ENCODE results near the gene PFAS. TPM values are rescaled to one million over a fixed set of nuclear protein-coding genes. Genes with fewer than 3 reads are reported as not detected.

Gene PFAS
- total RNA-seq, 2 experiments from 2014 or later = 113 to 141 TPM

DNA sequence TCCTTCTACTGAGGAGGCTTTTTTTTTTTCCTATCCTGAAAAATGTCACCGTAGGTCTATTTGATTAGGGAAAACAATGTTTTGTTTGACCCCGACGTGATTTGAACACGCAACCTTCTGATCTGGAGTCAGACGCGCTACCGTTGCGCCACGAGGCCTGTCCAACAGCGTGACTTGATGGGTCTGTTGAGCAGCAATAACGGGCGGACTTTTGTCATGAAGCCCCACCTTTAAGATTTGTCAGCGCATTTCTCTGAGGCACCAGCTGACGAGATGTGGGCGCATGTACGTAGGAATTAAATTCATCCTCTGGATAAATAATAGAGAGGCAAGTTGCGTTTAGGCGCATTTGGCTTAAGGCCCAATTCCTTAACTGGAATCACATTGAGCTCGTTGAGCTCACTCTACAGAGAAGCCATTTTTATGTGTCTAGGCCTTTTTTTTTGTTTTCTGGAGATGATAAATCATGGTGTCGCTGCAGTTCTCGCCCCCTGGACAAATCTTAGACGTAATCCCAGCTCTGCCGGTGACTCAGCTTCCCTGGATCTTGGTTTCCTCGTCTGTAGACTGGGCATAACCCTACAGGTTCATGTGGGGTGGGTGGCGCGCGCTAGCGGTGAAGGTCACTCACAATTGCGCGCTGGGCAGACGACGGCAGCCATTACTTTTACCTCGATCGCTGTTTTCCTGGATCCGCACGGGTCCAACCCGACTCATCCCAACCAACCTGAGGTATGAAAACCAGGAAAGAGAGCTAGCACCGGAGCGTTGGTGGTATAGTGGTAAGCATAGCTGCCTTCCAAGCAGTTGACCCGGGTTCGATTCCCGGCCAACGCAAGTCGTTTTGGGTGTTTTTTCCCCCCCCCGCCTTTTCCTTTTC, 28.1 kb upstream of the PFAS start:
- DNase-seq = peak; percentile 92
- Mint-ChIP-seq H3K27ac (peak overlapping the region; percentile 98), H3K27me3 (no peaks in the 10 kb centered on the region), H3K36me3 (ENCODE audit: low read depth) (peaks cover 19% of the 10 kb centered on the region), H3K4me1 (peaks cover 37% of the 10 kb centered on the region), H3K4me3 (peak overlapping the region; percentile 98), H3K9me3 (ENCODE audit: low read depth) (no peaks in the 10 kb centered on the region)
- ChIA-PET POLR2A (interaction anchor here (0.6 to 4.7 kb wide), 14 partner anchors 10 to 338 kb away, joined by 3 to 45 read pairs (median 7); partner anchors contain the start of genes AURKB, BORCS6, CTC1 and PFAS), CTCF (interaction anchor here (0.7 to 5.4 kb wide), 18 partner anchors 9 to 607 kb away, joined by 3 to 48 read pairs (median 6); partner anchors contain the start of genes ALOXE3, AURKB, BORCS6 and CTC1)
- intact Hi-C loops (cut with DNase I, micrococcal nuclease) = loop anchor here (1.0 to 5.0 kb wide), 7 partner anchors 11 to 534 kb away; partner anchors contain the start of genes AURKB (in 1 of the 2), TP53 (in 1 of the 2) and WRAP53 (in 1 of the 2)
- peak; percentile 20 for ATAC-seq

- peak overlapping the region; percentile 98 for H3K4me3 Mint-ChIP-seq
- H3K27me3 Mint-ChIP-seq = no peaks in the 10 kb centered on the region
- intact Hi-C loops (cut with DNase I, micrococcal nuclease) = loop anchor here (1.0 to 5.0 kb wide), 15 partner anchors 12 to 535 kb away; partner anchors contain the start of genes AURKB (in 1 of the 2), CTC1 (in 1 of the 2), RANGRF (in 1 of the 2) and TP53 (in 1 of the 2)
- ATAC-seq = peak; percentile 51
- CTCF ChIA-PET = interaction anchor here (0.8 to 5.4 kb wide), 19 partner anchors 8 to 608 kb away, joined by 3 to 48 read pairs (median 6); partner anchors contain the start of genes ALOXE3, AURKB, BORCS6 and CTC1
- peak; percentile 93 for DNase-seq
- POLR2A ChIA-PET = interaction anchor here (0.7 to 4.7 kb wide), 15 partner anchors 11 to 339 kb away, joined by 3 to 45 read pairs (median 6); partner anchors contain the start of genes AURKB, BORCS6, CTC1 and PFAS
- H3K36me3 Mint-ChIP-seq (ENCODE audit: low read depth) = peaks cover 25% of the 10 kb centered on the region
- H3K4me1 Mint-ChIP-seq = peaks cover 44% of the 10 kb centered on the region
- peak overlapping the region; percentile 98 for H3K27ac Mint-ChIP-seq
- H3K9me3 Mint-ChIP-seq (ENCODE audit: low read depth) = no peaks in the 10 kb centered on the region
These were observed 27.3 kb upstream of the PFAS start for GRCh38 chr17:8221663-8222379.

- Mint-ChIP-seq H3K36me3 (ENCODE audit: low read depth) (peaks cover 30% of the 10 kb centered on the region), H3K4me1 (peaks cover 49% of the 10 kb centered on the region), H3K4me3 (peak overlapping the region; percentile 98), H3K27me3 (no peaks in the 10 kb centered on the region), H3K27ac (peak overlapping the region; percentile 98), H3K9me3 (ENCODE audit: low read depth) (no peaks in the 10 kb centered on the region)
- POLR2A ChIA-PET = interaction anchor here (0.7 to 4.7 kb wide), 12 partner anchors 11 to 103 kb away, joined by 3 to 45 read pairs (median 8); partner anchors contain the start of genes AURKB, BORCS6 and CTC1
- ATAC-seq = peak; percentile 40
- CTCF ChIA-PET = interaction anchor here (1.2 to 5.4 kb wide), 13 partner anchors 12 to 162 kb away, joined by 3 to 48 read pairs (median 8); partner anchors contain the start of genes ALOXE3, AURKB, BORCS6 and HES7
- intact Hi-C loops (cut with DNase I, micrococcal nuclease) = loop anchor here (1.0 to 5.0 kb wide), 13 partner anchors 12 to 535 kb away; partner anchors contain the start of genes AURKB (in 1 of the 2), CTC1 (in 1 of the 2), RANGRF (in 1 of the 2) and TP53 (in 1 of the 2)
- DNase-seq = no peak
These were observed 26.8 kb upstream of the PFAS start for GRCh38 chr17:8222380-8222629.

GRCh38 chr17:8222630-8223355, 26.3 kb upstream of the PFAS start:
- ChIA-PET CTCF (interaction anchor here (1.2 to 5.4 kb wide), 11 partner anchors 12 to 143 kb away, joined by 3 to 48 read pairs (median 8); partner anchors contain the start of genes ALOXE3, AURKB, BORCS6 and PFAS), POLR2A (interaction anchor here (0.7 to 4.7 kb wide), 11 partner anchors 12 to 103 kb away, joined by 3 to 45 read pairs (median 5); partner anchors contain the start of genes AURKB, BORCS6 and CTC1)
- Mint-ChIP-seq H3K27me3 (no peaks in the 10 kb centered on the region), H3K9me3 (ENCODE audit: low read depth) (no peaks in the 10 kb centered on the region), H3K36me3 (ENCODE audit: low read depth) (peaks cover 34% of the 10 kb centered on the region), H3K4me1 (peaks cover 54% of the 10 kb centered on the region), H3K4me3 (peak overlapping the region; percentile 98), H3K27ac (peak overlapping the region; percentile 98)
- ATAC-seq (peak; percentile 35), DNase-seq (peak; percentile 94)
- intact Hi-C loops (cut with DNase I, micrococcal nuclease) = loop anchor here (1.0 to 5.0 kb wide), 15 partner anchors 12 to 535 kb away; partner anchors contain the start of genes AURKB (in 1 of the 2), CTC1 (in 1 of the 2), RANGRF (in 1 of the 2) and RPL26 (in 1 of the 2)

DNA sequence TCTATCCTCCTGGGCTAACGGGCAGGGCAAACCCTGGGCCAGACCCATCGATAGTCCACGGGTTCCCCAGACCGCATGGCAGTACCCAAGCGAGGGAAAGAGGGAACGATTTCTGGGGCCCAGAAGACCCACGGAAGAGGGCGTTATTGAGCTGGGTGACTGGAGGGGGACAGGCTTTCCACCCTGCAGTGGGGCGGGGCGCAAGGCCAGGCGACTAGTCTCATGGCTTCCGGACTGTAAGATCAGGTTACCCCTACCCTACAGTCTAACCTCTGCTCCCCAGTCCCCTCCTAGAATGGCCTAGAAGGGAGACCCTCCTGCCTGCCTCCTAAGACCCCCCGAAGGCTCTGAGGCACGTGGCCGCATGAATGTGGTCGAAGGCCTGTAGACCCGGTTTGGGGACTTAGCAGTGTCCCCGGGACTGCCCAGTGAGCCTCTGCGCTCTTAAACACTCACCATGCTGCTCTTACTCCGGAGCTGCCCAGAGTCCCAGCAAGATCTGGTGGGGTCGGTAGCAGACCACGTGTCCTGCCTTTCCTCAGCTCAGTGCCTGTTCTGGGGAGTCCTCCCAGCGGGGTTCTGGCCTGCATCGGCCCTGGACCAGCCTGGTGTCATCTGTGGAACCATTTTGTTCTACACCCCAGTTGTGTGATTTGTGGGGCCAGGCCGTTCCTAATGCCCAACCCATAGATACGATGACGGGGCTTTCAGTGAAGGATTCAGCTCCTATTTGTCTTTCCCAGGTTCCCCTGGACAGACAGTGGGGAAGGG, 25.5 kb upstream of the PFAS start:
- DNase-seq = peak; percentile 76
- peaks cover 38% of the 10 kb centered on the region for H3K36me3 Mint-ChIP-seq (ENCODE audit: low read depth)
- peaks cover 53% of the 10 kb centered on the region for H3K4me1 Mint-ChIP-seq
- ChIA-PET CTCF (interaction anchor here (0.6 to 5.4 kb wide), 13 partner anchors 26 to 388 kb away, joined by 3 to 48 read pairs (median 4); partner anchors contain the start of genes ALOXE3, BORCS6, PFAS and SLC25A35), POLR2A (interaction anchor here (0.6 to 4.7 kb wide), 7 partner anchors 12 to 65 kb away, joined by 3 to 45 read pairs (median 17); partner anchors contain the start of genes AURKB and CTC1)
- peak overlapping the region; percentile 98 for H3K27ac Mint-ChIP-seq
- no peaks in the 10 kb centered on the region for H3K27me3 Mint-ChIP-seq
- no peaks in the 10 kb centered on the region for H3K9me3 Mint-ChIP-seq (ENCODE audit: low read depth)
- peak overlapping the region; percentile 98 for H3K4me3 Mint-ChIP-seq
- intact Hi-C loops (cut with DNase I, micrococcal nuclease) = loop anchor here (1.0 to 5.0 kb wide), 5 partner anchors 51 to 536 kb away; partner anchors contain the start of genes RANGRF (in 1 of the 2), RPL26 (in 1 of the 2), SLC25A35 (in 1 of the 2) and TP53 (in 1 of the 2)
- ATAC-seq = peak; percentile 6

- H3K4me1 Mint-ChIP-seq = peaks cover 50% of the 10 kb centered on the region
- intact Hi-C loops (cut with DNase I, micrococcal nuclease) = loop anchor here in 1 of 2 experiments (5.0 kb wide), 2 partner anchors 53 to 538 kb away; partner anchors contain the start of genes TP53 and WRAP53
- no peak for ATAC-seq
- ChIA-PET CTCF (interaction anchor here (0.5 to 5.4 kb wide), 9 partner anchors 18 to 146 kb away, joined by 3 to 48 read pairs (median 4); partner anchors contain the start of genes ALOXE3, CTC1, PFAS and SLC25A35), POLR2A (interaction anchor here (0.6 to 4.7 kb wide), 6 partner anchors 15 to 52 kb away, joined by 3 to 45 read pairs (median 6); partner anchors contain the start of genes AURKB and CTC1)
- H3K27me3 Mint-ChIP-seq = no peaks in the 10 kb centered on the region
- H3K4me3 Mint-ChIP-seq = peak overlapping the region; percentile 16
- H3K36me3 Mint-ChIP-seq (ENCODE audit: low read depth) = peaks cover 50% of the 10 kb centered on the region
- no peaks in the 10 kb centered on the region for H3K9me3 Mint-ChIP-seq (ENCODE audit: low read depth)
- H3K27ac Mint-ChIP-seq = peak overlapping the region; percentile 44
- no peak for DNase-seq
These were observed 23.9 kb upstream of the PFAS start for GRCh38 chr17:8224891-8225812.

GRCh38 chr17:8225813-8226535, 23.1 kb upstream of the PFAS start:
- intact Hi-C loops (cut with DNase I, micrococcal nuclease) = loop anchor here (1.0 kb wide), 4 partner anchors 21 to 107 kb away; no protein-coding TSS in a partner anchor
- DNase-seq (peak; percentile 90), ATAC-seq (peak; percentile 17)
- no peaks in the 10 kb centered on the region for H3K27me3 Mint-ChIP-seq
- POLR2A ChIA-PET = interaction anchor here (0.8 to 2.2 kb wide), 5 partner anchors 16 to 151 kb away, joined by 3 to 11 read pairs (median 5); partner anchors contain the start of genes AURKB and CTC1
- peak overlapping the region; percentile 96 for H3K27ac Mint-ChIP-seq
- peak overlapping the region; percentile 49 for H3K4me3 Mint-ChIP-seq
- H3K4me1 Mint-ChIP-seq = peaks cover 45% of the 10 kb centered on the region
- peaks cover 49% of the 10 kb centered on the region for H3K36me3 Mint-ChIP-seq (ENCODE audit: low read depth)
- no peaks in the 10 kb centered on the region for H3K9me3 Mint-ChIP-seq (ENCODE audit: low read depth)
- CTCF ChIA-PET = interaction anchor here (0.5 to 3.0 kb wide), 10 partner anchors 17 to 152 kb away, joined by 3 to 14 read pairs (median 4); partner anchors contain the start of genes ALOXE3 and CTC1

All from activated CD4-positive, alpha-beta T cell treated with anti-CD3 and anti-CD28 coated beads for 36 hours (primary cell).